GM23338 (cell line): ENCODE data around the gene ZNF236. TPM values are rescaled to one million over a fixed set of nuclear protein-coding genes. Genes with fewer than 3 reads are reported as not detected.

Experiments
- ATAC-seq: fragments of 200-7000 bp; cut with Tn5 transposase; 3 replicates; pipeline ENCODE4 v1.9.1; 2020
- DNase-seq: peaks from one replicate; pipeline ENCODE4 v3.0.0-alpha.2; 2015; ENCODE audit warnings: low spot score
- H2AFZ ChIP-seq: fragments of 200-600 bp; sonication (generic); 2 replicates; pipeline ENCODE4 v1.8.0; 2016; ENCODE audit warnings: antibody characterized with exemption, mild to moderate bottlenecking, moderate library complexity
- H3F3A ChIP-seq: fragments of 200-600 bp; sonication (generic); replicated peaks from 2 replicates; pipeline ENCODE4 v1.8.0; 2017; ENCODE audit warnings: antibody characterized with exemption, mixed run types, low read depth
- H3K27ac ChIP-seq: fragments of 200-600 bp; sonication (generic); 2 replicates; pipeline ENCODE4 v1.6.1; 2016; ENCODE audit warnings: low read depth
- H3K27me3 ChIP-seq: fragments of 200-600 bp; sonication (generic); 2 replicates; pipeline ENCODE4 v1.8.0; 2016; ENCODE audit warnings: mild to moderate bottlenecking, mixed run types, moderate library complexity; ENCODE audit not compliant: insufficient read depth
- H3K36me3 ChIP-seq: fragments of 200-600 bp; sonication (generic); 2 replicates; pipeline ENCODE4 v1.8.0; 2016; ENCODE audit warnings: mild to moderate bottlenecking; ENCODE audit not compliant: insufficient read depth
- H3K4me1 ChIP-seq: fragments of 200-600 bp; sonication (generic); 2 replicates; pipeline ENCODE4 v1.8.0; 2016; ENCODE audit warnings: mild to moderate bottlenecking, moderate library complexity; ENCODE audit not compliant: insufficient read depth
- H3K4me2 ChIP-seq: fragments of 200-600 bp; sonication (generic); 2 replicates; pipeline ENCODE4 v1.7.1; 2017; ENCODE audit warnings: mixed run types
- H3K4me3 ChIP-seq: fragments of 200-600 bp; sonication (generic); 2 replicates; pipeline ENCODE4 v1.6.1; 2016; ENCODE audit warnings: mixed run types
- H3K79me2 ChIP-seq: fragments of 200-600 bp; sonication (generic); replicated peaks from 2 replicates; pipeline ENCODE4 v1.8.0; 2017; ENCODE audit warnings: mild to moderate bottlenecking; ENCODE audit not compliant: insufficient read depth
- H3K9me2 ChIP-seq: fragments of 200-600 bp; sonication (generic); 2 replicates; pipeline ENCODE4 v1.8.0; 2017; ENCODE audit not compliant: insufficient read depth
- H4K20me1 ChIP-seq: fragments of 200-600 bp; sonication (generic); replicated peaks from 2 replicates; pipeline ENCODE4 v1.8.0; 2017; ENCODE audit warnings: mild to moderate bottlenecking; ENCODE audit not compliant: insufficient read depth
- H3K27ac Mint-ChIP-seq: 2 replicates; pipeline ENCODE4 v1.8.0; 2020; ENCODE audit warnings: inconsistent platforms, mild to moderate bottlenecking, moderate library complexity, mixed read lengths
- H3K27me3 Mint-ChIP-seq: 3 replicates; pipeline ENCODE4 v1.8.0; 2022; ENCODE audit warnings: low read depth, mild to moderate bottlenecking, moderate library complexity, mixed read lengths, inconsistent platforms; ENCODE audit not compliant: insufficient read depth, poor library complexity
- H3K36me3 Mint-ChIP-seq: 3 replicates; pipeline ENCODE4 v1.8.0; 2021; ENCODE audit warnings: low read depth, mild to moderate bottlenecking, inconsistent platforms, moderate library complexity, mixed read lengths
- H3K4me1 Mint-ChIP-seq: 3 replicates; pipeline ENCODE4 v1.8.0; 2020; ENCODE audit warnings: mild to moderate bottlenecking, inconsistent platforms, mixed read lengths
- H3K4me3 Mint-ChIP-seq: 3 replicates; pipeline ENCODE4 v1.8.0; 2021; ENCODE audit warnings: moderate library complexity, mild to moderate bottlenecking, inconsistent platforms, mixed read lengths
- H3K9me3 Mint-ChIP-seq: 3 replicates; pipeline ENCODE4 v1.8.0; 2020; ENCODE audit warnings: moderate library complexity, mild to moderate bottlenecking, inconsistent platforms, mixed read lengths
- CREB1 ChIP-seq: fragments of 250-450 bp; sonication (Bioruptor Pico); IDR thresholded peaks from 2 replicates; pipeline ENCODE4 v1.5.0; 2020; ENCODE audit warnings: low read depth, mild to moderate bottlenecking, moderate library complexity
- ETS1 ChIP-seq: IDR thresholded peaks from 2 replicates; pipeline ENCODE4 v1.6.1; 2016; ENCODE audit warnings: antibody characterized with exemption
- EZH2phosphoT487 ChIP-seq: fragments of 200-600 bp; sonication (generic); IDR thresholded peaks from one replicate; pipeline ENCODE4 v1.8.1; 2018; ENCODE audit warnings: antibody characterized with exemption; ENCODE audit not compliant: unreplicated experiment
- NANOG ChIP-seq: IDR thresholded peaks from 2 replicates; pipeline ENCODE4 v1.6.1; 2016; ENCODE audit warnings: antibody characterized with exemption, borderline replicate concordance
- polyA plus RNA-seq: library from polyadenylated mRNA; unstranded; fragments of >200 nt; fragmentation: Nextera tagmentation; extraction: Ambion mirVana; gene quantifications from 2 replicates; pipeline ENCODE4 v1.2.1, GENCODE V29; 2016
- total RNA-seq: library from RNA; depleted of rRNA; stranded (reverse); fragments of >200 nt; shearing (Covaris generic); gene quantifications from 2 replicates; pipeline ENCODE4 v1.2.3, GENCODE V29; 2014
- TF ChIP-seq, protein P1 (sequence below): fragments of 250-450 bp; sonication (Bioruptor Pico); IDR thresholded peaks from 2 replicates; pipeline ENCODE4 v1.5.0; 2020; ENCODE audit warnings: mild to moderate bottlenecking, moderate library complexity

The ZNF236 gene
- total and polyA plus RNA-seq, 2 experiments from 2014 or later: 8.9 to 16.3 TPM

DNA sequence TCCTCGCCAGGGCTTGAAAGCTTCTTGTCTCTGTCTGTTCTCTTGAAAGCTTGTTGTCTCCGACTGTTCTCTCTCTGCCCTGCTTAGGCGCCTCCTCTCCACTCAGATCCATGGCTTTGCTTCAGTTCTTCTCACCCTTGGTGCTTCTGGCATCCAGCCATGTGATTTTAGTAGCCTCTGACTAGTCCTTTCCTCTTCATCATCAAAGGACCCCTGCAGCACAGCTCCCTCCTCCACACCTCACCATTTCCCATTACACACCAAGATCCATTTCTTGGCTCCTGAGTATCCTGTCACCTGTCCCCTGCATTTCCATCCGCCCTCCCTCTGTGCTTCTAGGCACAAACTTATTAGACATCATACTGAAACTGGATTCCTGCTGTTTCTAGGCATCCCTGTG, 59.4 kb downstream of the ZNF236 start:
- TF ChIP-seq EZH2phosphoT487 (no peak), ETS1 (no peak), CREB1 (CRISPR knock-in tag) (no peak)
- TF ChIP-seq, protein P1, sequence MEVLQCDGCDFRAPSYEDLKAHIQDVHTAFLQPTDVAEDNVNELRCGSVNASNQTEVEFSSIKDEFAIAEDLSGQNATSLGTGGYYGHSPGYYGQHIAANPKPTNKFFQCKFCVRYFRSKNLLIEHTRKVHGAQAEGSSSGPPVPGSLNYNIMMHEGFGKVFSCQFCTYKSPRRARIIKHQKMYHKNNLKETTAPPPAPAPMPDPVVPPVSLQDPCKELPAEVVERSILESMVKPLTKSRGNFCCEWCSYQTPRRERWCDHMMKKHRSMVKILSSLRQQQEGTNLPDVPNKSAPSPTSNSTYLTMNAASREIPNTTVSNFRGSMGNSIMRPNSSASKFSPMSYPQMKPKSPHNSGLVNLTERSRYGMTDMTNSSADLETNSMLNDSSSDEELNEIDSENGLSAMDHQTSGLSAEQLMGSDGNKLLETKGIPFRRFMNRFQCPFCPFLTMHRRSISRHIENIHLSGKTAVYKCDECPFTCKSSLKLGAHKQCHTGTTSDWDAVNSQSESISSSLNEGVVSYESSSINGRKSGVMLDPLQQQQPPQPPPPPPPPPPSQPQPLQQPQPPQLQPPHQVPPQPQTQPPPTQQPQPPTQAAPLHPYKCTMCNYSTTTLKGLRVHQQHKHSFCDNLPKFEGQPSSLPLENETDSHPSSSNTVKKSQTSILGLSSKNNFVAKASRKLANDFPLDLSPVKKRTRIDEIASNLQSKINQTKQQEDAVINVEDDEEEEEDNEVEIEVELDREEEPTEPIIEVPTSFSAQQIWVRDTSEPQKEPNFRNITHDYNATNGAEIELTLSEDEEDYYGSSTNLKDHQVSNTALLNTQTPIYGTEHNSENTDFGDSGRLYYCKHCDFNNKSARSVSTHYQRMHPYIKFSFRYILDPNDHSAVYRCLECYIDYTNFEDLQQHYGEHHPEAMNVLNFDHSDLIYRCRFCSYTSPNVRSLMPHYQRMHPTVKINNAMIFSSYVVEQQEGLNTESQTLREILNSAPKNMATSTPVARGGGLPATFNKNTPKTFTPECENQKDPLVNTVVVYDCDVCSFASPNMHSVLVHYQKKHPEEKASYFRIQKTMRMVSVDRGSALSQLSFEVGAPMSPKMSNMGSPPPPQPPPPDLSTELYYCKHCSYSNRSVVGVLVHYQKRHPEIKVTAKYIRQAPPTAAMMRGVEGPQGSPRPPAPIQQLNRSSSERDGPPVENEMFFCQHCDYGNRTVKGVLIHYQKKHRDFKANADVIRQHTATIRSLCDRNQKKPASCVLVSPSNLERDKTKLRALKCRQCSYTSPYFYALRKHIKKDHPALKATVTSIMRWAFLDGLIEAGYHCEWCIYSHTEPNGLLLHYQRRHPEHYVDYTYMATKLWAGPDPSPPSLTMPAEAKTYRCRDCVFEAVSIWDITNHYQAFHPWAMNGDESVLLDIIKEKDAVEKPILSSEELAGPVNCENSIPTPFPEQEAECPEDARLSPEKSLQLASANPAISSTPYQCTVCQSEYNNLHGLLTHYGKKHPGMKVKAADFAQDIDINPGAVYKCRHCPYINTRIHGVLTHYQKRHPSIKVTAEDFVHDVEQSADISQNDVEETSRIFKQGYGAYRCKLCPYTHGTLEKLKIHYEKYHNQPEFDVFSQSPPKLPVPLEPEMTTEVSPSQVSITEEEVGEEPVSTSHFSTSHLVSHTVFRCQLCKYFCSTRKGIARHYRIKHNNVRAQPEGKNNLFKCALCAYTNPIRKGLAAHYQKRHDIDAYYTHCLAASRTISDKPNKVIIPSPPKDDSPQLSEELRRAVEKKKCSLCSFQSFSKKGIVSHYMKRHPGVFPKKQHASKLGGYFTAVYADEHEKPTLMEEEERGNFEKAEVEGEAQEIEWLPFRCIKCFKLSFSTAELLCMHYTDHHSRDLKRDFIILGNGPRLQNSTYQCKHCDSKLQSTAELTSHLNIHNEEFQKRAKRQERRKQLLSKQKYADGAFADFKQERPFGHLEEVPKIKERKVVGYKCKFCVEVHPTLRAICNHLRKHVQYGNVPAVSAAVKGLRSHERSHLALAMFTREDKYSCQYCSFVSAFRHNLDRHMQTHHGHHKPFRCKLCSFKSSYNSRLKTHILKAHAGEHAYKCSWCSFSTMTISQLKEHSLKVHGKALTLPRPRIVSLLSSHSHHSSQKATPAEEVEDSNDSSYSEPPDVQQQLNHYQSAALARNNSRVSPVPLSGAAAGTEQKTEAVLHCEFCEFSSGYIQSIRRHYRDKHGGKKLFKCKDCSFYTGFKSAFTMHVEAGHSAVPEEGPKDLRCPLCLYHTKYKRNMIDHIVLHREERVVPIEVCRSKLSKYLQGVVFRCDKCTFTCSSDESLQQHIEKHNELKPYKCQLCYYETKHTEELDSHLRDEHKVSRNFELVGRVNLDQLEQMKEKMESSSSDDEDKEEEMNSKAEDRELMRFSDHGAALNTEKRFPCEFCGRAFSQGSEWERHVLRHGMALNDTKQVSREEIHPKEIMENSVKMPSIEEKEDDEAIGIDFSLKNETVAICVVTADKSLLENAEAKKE (CRISPR knock-in tag): no peak
- H3K9me2 ChIP-seq: no peaks in the 10 kb centered on the region
- Mint-ChIP-seq H3K36me3 (peaks cover 27% of the 10 kb centered on the region), H3K4me3 (no peak overlapping the region), H3K9me3 (no peaks in the 10 kb centered on the region), H3K4me1 (no peaks in the 10 kb centered on the region), H3K27ac (no peak overlapping the region), H3K27me3 (peaks cover 3% of the 10 kb centered on the region)
- H3K36me3 ChIP-seq: peaks cover 5% of the 10 kb centered on the region; the same call in 1 of the 2 replicates
- no peaks in the 10 kb centered on the region for H3K79me2 ChIP-seq
- no peak for DNase-seq
- H3K27ac ChIP-seq: no peak overlapping the region
- H4K20me1 ChIP-seq: no peaks in the 10 kb centered on the region
- no peaks in the 10 kb centered on the region for H3K27me3 ChIP-seq
- H3F3A ChIP-seq: no peaks in the 10 kb centered on the region
- no peak overlapping the region for H3K4me2 ChIP-seq
- H3K4me3 ChIP-seq: no peak overlapping the region
- no peaks in the 10 kb centered on the region for H3K4me1 ChIP-seq
- no peak overlapping the region for H2AFZ ChIP-seq
- no peak for ATAC-seq

DNA sequence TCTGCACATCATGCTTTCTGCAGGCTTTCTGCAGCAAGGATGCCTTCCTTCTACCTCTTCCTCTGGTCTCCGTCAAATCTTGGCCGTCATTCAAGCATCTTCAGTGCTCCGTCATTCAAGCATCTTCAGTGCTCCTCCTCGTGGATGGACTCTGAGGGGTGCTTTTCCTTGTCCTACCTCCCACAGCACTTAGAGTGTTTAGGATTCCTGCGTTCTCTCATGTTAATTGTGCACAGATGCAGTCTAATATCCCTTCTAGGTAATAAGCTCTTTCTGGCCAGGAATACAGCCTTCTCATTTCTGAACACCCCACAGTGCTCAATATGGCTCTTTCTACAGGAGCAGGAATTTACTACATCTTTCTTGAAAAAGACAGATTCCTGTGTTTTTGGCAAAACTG, 59.8 kb downstream of the ZNF236 start:
- H3K4me1 Mint-ChIP-seq: no peaks in the 10 kb centered on the region
- H3K36me3 ChIP-seq: peaks cover 5% of the 10 kb centered on the region; the same call in 1 of the 2 replicates
- no peaks in the 10 kb centered on the region for H3K79me2 ChIP-seq
- no peaks in the 10 kb centered on the region for H3K4me1 ChIP-seq
- no peaks in the 10 kb centered on the region for H3K27me3 ChIP-seq
- ATAC-seq (no peak), DNase-seq (no peak)
- no peak overlapping the region for H3K4me3 ChIP-seq
- no peak overlapping the region for H3K4me3 Mint-ChIP-seq
- H4K20me1 ChIP-seq: no peaks in the 10 kb centered on the region
- H3F3A ChIP-seq: no peaks in the 10 kb centered on the region
- H3K27ac ChIP-seq: no peak overlapping the region
- H3K36me3 Mint-ChIP-seq: peaks cover 27% of the 10 kb centered on the region
- peaks cover 3% of the 10 kb centered on the region for H3K27me3 Mint-ChIP-seq
- no peak overlapping the region for H2AFZ ChIP-seq
- no peak overlapping the region for H3K27ac Mint-ChIP-seq
- no peaks in the 10 kb centered on the region for H3K9me2 ChIP-seq
- no peak overlapping the region for H3K4me2 ChIP-seq
- no peaks in the 10 kb centered on the region for H3K9me3 Mint-ChIP-seq
- no peak for TF ChIP-seq NANOG
- TF ChIP-seq, protein P1 (CRISPR knock-in tag): no peak
- no peak for TF ChIP-seq EZH2phosphoT487
